ENCODE results near the gene PRTG.

DNA sequence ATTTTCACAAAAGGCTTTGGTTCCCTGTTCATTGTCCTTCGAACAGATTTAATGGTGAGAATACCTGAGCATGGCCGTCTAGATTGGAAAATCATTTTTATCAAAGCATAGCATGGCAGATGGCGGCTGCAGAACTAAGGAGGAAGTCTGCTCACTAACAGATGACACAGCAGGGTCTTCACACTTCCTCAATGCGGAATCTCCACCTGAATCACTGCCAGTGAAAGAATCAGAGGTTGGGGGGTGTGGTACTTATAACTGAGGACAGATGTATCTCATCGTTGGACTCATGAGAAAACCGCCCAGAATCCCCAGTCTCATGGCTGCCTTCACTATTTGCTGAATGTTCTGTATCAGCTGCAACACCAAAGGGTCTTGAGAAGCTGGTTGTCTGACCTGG lies 123.2 kb downstream of the PRTG start:
- TF ChIP-seq POLR2AphosphoS5 (IDR thresholded peaks at IDR 0.05; ENCODE audit: low read depth, low read length), result no peak
- TF ChIP-seq, protein P1, sequence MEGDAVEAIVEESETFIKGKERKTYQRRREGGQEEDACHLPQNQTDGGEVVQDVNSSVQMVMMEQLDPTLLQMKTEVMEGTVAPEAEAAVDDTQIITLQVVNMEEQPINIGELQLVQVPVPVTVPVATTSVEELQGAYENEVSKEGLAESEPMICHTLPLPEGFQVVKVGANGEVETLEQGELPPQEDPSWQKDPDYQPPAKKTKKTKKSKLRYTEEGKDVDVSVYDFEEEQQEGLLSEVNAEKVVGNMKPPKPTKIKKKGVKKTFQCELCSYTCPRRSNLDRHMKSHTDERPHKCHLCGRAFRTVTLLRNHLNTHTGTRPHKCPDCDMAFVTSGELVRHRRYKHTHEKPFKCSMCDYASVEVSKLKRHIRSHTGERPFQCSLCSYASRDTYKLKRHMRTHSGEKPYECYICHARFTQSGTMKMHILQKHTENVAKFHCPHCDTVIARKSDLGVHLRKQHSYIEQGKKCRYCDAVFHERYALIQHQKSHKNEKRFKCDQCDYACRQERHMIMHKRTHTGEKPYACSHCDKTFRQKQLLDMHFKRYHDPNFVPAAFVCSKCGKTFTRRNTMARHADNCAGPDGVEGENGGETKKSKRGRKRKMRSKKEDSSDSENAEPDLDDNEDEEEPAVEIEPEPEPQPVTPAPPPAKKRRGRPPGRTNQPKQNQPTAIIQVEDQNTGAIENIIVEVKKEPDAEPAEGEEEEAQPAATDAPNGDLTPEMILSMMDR (IDR thresholded peaks at IDR 0.05), result no peak
- no peak for TF ChIP-seq REST (IDR thresholded peaks at IDR 0.05; ENCODE audit: insufficient read depth in 1 of 2, low read depth in 2 of 2, low read length in 1 of 2)
- no peak for TF ChIP-seq SIN3A (IDR thresholded peaks at IDR 0.05; ENCODE audit: borderline replicate concordance, insufficient read depth, low read depth, low read length)
- TF ChIP-seq TCF7L2 (IDR thresholded peaks at IDR 0.05; ENCODE audit: low read depth, low read length), result no peak
